H1 (cell line): ENCODE measurements around the gene EMC10. TPM values are rescaled to one million over a fixed set of nuclear protein-coding genes. Genes with fewer than 3 reads are reported as not detected.
A peak's percentile ranks its signal among the peaks of the same experiment; 100 is the strongest.

Experiments used
- CREB1 ChIP-seq: IDR thresholded peaks from 2 replicates; pipeline ENCODE4 v1.6.1; 2012; ENCODE audit warnings: inconsistent platforms
- MAFK ChIP-seq: IDR thresholded peaks from 2 replicates; pipeline ENCODE4 v1.6.1; 2012; ENCODE audit warnings: low read depth, mild to moderate bottlenecking, improper control_type of control experiment, low read length
- POLR2A ChIP-seq, 2 experiments: IDR thresholded peaks; 1 replicate in 1 of 2; 2 replicates in 1 of 2; pipeline ENCODE4 v1.6.1; 2011; ENCODE audit warnings: low read depth in 2 of 2, low read length in 2 of 2, mild to moderate bottlenecking in 2 of 2; ENCODE audit errors: control extremely low read depth in 1 of 2
- RBBP5 ChIP-seq: IDR thresholded peaks from 2 replicates; pipeline ENCODE4 v1.7.1; 2012; ENCODE audit warnings: low read depth, mild to moderate bottlenecking, inconsistent platforms, low read length, moderate library complexity, borderline replicate concordance
- RNF2 ChIP-seq: fragments of 200-900, 300-1000 bp; sonication (generic); IDR thresholded peaks from 2 replicates; pipeline ENCODE4 v1.7.1; 2016; ENCODE audit warnings: borderline replicate concordance, low read depth, mild to moderate bottlenecking, antibody characterized with exemption, low read length; ENCODE audit not compliant: poor library complexity, severe bottlenecking; ENCODE audit errors: missing control alignments
- SIX5 ChIP-seq: IDR thresholded peaks from 2 replicates; pipeline ENCODE4 v1.6.1; 2011; ENCODE audit warnings: mild to moderate bottlenecking, low read depth, low read length
- TBP ChIP-seq: IDR thresholded peaks from 2 replicates; pipeline ENCODE4 v1.6.1; 2011; ENCODE audit warnings: low read depth, low read length, improper control_type of control experiment
- TCF12 ChIP-seq: IDR thresholded peaks from 2 replicates; pipeline ENCODE4 v1.6.1; 2011; ENCODE audit warnings: low read depth, mild to moderate bottlenecking, low read length
- polyA plus RNA-seq, 7 experiments: library from polyadenylated mRNA; depleted of rRNA in 3 of 7; stranded (reverse) in 5 of 7; unstranded in 2 of 7; fragments of >200 nt in 5 of 7; fragments of 200-250 nt in 2 of 7; gene quantifications; 1 replicate in 5 of 7; 2 replicates in 1 of 7; 4 replicates in 1 of 7; pipeline versions ENCODE4 v1.2.1 to v1.2.3, GENCODE V29; 2011 to 2013; ENCODE audit warnings: missing spikeins in 2 of 7, mixed read lengths in 2 of 7
- total RNA-seq: library from RNA; stranded (reverse); fragmentation: NEBNext Ultra II Directional; extraction: Animal tissue kit (Norgen Biotek cat#: 25700); gene quantifications from 2 replicates; pipeline ENCODE4 v1.2.1, GENCODE V29; 2021
- TF ChIP-seq, protein P1 (sequence below): IDR thresholded peaks from 2 replicates; pipeline ENCODE4 v1.6.1; 2012; ENCODE audit warnings: low read length, inconsistent platforms
- TF ChIP-seq, protein P2 (sequence below): IDR thresholded peaks from 2 replicates; pipeline ENCODE4 v1.6.1; 2012; ENCODE audit warnings: inconsistent platforms

EMC10 gene
- total and polyA plus RNA-seq, 2 of the 8 experiments (the other 6 are each of a cell fraction or from before 2014, with no cell fraction given), result 77.6 to 103 TPM

DNA sequence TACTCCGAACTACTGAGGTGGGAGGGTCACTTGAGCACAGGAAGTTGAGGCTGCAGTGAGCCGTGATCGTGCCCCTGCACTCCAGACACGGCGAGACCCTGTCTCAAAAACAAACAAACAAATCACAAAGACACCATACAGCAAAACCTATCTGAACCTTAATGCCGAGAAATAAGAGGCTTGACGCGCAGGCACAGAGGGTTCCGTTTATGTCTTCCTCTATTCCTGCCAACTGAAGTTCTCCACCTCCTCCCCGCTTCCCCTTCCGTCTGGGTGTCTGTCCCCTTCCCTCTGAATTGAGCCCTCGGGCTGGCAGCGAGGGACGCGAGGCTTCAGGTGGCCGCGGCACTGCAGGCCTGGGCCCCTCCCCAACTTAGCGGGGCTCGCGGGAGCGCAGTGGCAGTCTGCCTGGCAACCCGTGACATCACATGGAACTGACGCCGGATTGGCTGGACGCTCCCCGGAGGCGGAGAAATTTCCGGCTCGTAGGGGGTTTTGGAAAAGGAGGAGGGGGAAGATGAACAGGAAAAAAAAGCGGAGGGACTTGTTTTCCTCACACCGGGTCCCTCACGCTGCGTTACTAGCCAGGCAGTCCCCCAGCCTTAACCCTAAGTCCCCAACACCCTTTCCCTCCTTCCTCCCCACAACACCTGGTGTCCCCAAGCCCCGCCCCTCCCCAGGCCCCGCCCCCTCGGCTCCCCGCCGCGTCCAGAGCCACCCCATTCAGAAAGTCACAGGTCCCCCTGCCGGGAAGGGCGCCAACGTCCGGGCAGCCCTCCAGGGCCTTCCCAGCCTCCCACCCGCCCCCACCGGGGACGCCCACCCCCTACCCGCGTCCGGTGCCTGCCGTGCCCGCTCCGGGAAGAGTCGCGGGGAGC lies 44.7 kb upstream of the EMC10 start (continued):
- TF ChIP-seq, protein P1, sequence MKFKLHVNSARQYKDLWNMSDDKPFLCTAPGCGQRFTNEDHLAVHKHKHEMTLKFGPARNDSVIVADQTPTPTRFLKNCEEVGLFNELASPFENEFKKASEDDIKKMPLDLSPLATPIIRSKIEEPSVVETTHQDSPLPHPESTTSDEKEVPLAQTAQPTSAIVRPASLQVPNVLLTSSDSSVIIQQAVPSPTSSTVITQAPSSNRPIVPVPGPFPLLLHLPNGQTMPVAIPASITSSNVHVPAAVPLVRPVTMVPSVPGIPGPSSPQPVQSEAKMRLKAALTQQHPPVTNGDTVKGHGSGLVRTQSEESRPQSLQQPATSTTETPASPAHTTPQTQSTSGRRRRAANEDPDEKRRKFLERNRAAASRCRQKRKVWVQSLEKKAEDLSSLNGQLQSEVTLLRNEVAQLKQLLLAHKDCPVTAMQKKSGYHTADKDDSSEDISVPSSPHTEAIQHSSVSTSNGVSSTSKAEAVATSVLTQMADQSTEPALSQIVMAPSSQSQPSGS, result no peak
- TF ChIP-seq, protein P2, sequence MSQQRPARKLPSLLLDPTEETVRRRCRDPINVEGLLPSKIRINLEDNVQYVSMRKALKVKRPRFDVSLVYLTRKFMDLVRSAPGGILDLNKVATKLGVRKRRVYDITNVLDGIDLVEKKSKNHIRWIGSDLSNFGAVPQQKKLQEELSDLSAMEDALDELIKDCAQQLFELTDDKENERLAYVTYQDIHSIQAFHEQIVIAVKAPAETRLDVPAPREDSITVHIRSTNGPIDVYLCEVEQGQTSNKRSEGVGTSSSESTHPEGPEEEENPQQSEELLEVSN, result peak; percentile 54; the same call in 1 of the 2 replicates
- TF ChIP-seq TCF12 (no peak), CREB1 (peak; percentile 97), RNF2 (no peak), TBP (no peak), RBBP5 (0 out of 2 replicates have a peak, but pooled peaks have one; percentile 10), POLR2A (IDR thresholded peaks at IDR 0.05; ENCODE audit: control extremely low read depth in 1 of 2, low read depth in 2 of 2, low read length in 2 of 2) (peak in 1 of 2 experiments; percentile 63; a peak in 2 of 3 replicates), MAFK (no peak), SIX5 (no peak)
